ENCODE measurements around the gene NECAB3.

- TF ChIP-seq, protein P1, sequence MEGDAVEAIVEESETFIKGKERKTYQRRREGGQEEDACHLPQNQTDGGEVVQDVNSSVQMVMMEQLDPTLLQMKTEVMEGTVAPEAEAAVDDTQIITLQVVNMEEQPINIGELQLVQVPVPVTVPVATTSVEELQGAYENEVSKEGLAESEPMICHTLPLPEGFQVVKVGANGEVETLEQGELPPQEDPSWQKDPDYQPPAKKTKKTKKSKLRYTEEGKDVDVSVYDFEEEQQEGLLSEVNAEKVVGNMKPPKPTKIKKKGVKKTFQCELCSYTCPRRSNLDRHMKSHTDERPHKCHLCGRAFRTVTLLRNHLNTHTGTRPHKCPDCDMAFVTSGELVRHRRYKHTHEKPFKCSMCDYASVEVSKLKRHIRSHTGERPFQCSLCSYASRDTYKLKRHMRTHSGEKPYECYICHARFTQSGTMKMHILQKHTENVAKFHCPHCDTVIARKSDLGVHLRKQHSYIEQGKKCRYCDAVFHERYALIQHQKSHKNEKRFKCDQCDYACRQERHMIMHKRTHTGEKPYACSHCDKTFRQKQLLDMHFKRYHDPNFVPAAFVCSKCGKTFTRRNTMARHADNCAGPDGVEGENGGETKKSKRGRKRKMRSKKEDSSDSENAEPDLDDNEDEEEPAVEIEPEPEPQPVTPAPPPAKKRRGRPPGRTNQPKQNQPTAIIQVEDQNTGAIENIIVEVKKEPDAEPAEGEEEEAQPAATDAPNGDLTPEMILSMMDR (IDR thresholded peaks at IDR 0.05): no peak
- TF ChIP-seq POLR2A (IDR thresholded peaks at IDR 0.05): no peak
Observed at GRCh38 chr20:33669873-33670640, 4.2 kb downstream of the NECAB3 start.

All from right lobe of liver (tissue), 4 donors.